HL-60/S4 treated with retinoic acid at 250 ng/mL for 4 days and 3 days (cell line): ENCODE results near the gene RAB4A.

ENCODE experiments used
- in situ Hi-C: fragments of 300-500 bp; cut with MboI; formaldehyde crosslinking; loops from 2 replicates; pipeline ENCODE4 v1.7.0; 2022; ENCODE audit warnings: low sequenced_read_pairs

Gene RAB4A, protein sequence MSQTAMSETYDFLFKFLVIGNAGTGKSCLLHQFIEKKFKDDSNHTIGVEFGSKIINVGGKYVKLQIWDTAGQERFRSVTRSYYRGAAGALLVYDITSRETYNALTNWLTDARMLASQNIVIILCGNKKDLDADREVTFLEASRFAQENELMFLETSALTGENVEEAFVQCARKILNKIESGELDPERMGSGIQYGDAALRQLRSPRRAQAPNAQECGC

DNA sequence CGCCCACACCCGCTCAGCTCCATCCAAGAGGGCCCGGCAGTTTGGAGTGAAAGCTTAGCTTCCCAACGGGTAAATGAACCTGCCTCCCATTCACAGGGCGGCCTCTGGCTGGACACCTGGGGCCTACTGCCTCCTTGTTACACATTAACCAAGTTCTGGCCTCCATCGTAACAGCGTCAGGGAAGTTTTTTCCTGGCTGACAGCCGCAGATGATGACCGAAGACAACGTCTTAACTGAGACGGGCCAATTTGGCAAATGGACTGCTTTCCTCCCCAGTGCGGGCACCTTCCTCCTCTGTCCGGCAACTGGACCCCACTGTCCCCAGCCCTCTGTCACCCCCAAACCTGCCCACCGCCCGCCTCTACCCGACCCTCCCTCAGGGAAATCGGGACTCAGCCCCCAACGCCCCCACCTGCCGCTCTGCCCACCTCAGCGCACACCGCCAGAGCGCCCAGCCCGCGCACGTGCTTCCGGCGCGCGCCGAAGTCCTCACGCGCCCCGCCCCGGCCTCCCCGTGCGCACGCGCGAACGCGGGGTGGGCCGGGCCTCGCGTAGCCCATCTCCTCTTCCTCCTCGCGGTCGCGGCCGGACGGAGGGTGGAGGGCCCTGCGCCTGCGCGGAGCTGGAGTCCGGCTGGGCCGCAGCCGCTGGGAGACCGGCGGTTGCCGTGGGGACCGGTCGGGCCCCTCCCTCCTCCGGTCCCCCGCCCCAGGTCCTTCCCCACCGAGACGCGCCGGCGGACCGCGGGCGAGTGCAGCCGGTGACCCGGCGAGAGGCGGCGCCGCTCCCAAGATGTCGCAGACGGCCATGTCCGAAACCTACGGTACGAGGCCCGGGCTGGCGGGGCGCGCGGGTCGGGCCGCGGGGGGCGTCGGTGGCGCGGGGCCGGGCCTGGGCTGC, at the start of gene RAB4A:
Gene RAB4A, plus strand, starts transcription at position 565 of the 901 bp plus-strand sequence. Its CDS starts 229 bp downstream, at position 794.
- in situ Hi-C loops: loop anchor here (25.0 kb wide), 1 partner anchor 1042 kb away; no protein-coding TSS in a partner anchor

DNA sequence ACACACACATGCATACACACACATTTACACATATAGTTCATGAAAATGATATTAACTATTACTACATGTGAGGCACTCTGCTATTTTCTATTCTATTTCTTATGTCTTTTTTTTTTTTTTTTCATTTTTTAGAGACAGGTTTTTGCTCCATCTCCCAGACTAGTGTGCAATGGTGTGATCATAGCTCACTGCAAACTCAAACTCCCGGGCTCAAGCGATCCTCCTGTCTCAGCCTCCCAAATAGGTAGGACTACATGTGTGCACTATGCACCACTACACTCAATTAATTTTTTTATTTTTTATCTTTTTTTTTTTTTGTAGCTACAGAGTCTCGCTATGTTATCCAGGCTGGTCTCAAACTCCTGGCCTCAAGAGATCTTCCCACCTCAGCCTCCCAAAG, 48.8 kb upstream of the RAB4A start:
- in situ Hi-C loops: no loop called here

DNA sequence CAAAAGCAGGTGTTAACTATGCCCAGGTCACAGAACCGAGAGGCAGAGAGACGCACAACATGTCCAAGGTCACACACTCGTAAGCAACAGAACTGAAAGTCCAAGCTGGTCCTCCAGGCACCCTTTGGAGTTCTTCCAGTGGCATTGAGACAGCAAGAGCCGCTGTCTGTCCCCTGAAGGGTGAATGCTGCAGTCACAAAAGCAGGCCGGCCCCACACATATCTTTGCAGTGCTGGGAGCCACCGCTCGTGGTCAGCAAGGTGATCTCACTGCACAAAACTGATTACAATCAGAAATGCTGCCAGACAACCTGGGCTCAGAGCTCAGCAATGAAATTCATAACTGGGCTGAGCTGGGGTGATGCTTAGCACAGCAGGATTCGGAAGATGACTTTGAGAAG, 47.4 kb upstream of the RAB4A start:
- in situ Hi-C loops: no loop called here

DNA sequence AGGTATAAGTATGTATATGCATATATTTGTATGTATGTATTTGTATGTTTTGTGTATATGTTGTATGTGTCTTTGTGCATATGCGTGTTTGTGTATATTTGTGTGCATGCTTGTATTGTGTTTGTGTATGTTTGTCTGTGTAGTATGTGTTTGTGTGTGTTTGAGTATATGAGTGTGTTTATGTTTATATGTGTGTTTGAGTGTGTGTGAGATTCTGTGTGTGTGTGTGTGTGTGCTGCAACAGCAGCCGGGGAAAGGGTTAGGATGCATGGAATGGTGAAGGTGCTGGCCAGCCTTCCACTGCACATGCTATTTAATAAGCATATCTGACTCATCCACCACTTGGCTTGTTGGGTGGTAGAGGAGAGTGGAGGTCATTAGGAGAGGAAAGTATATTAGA, 46.6 kb upstream of the RAB4A start:
- in situ Hi-C loops: no loop called here

DNA sequence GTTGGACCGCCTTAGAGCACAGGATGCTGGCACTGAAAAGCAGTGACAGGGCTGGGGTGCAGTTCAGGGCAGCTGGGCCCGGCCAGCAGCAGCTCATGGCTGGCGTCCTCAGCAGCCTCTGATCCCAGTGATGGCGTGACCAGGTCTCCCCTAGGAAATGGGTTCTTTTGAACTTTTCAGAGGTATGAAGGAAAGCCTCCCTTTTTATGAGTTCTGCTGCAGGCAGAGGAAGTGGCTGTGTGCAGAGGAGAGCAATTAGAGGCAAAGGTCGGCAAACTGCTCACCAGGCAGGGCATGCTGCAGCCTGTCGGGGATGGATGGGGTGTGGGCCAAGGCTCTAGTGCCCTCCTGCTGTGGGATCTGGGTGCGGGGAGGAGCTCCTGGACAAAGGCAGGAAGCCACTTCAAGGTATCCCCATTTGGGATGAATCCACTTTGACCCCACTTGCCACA, 45.6 kb upstream of the RAB4A start:
- in situ Hi-C loops: no loop called here

DNA sequence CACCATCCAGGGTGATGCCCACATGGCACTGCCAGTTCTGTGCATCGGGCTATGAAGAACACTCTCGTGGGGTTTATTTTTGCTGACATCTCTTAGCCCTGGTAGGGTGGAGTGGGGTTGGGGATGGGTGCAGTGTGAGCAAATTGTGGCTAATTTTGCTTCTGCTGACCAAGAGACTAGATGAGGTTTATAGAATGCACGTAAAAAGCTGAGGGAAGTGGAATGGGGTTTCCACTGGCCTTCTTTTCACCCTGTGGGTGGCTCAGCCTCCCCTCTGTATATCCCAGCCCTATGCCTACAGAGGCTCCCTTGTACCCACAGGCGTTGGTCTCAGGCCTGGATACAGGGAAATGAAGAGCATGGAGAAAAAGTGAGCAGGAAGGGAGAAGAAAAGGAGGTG, 44.1 kb upstream of the RAB4A start:
- in situ Hi-C loops: no loop called here

DNA sequence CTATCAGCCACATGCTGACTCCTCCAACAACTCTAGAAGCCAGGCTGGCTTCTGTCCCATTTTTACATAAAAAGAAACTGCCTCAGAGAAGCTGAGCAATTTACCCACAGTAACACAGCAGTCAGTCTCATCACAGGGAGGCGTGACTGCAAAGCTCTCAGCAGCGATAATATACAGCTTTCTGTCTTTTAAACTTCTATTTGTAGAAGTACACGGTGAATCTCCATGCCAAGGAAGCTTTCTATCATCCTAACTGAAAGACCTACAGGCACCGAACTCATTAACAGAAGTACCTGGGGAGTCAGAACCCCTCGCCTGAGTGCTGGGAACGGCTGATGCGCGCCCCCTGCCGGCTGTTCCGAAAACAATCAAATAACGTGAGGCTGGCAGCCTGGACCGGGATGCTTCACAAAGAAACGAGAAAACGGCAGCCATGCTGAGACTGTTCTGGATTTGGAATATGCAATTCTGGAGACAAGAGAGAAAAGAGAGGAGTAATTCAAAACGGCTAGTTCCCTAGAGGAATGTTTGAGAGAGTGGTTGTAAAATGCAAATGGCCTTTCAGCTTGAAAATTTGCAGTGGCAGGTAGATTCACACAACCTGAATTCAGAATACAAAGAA, 43.5 kb upstream of the RAB4A start:
- in situ Hi-C loops: no loop called here

DNA sequence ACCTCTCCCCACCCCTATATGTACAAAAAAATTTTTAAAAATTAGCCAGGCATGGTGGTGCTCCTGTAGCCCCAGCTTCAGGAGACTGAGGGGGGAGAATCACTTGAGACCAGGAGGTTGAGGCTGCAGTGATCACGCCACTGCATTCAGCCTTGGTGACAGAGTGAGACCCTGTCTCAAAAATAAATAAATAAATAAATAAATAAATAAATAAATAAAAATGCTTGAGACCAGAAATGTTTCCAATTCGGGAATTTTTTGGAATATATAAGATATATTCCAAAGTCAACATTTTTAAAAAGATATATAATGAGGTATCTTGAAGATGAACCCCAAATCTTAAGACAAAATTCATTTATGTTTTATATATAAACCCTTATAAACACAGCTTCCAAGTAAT, 42.4 kb upstream of the RAB4A start:
- in situ Hi-C loops: no loop called here

DNA sequence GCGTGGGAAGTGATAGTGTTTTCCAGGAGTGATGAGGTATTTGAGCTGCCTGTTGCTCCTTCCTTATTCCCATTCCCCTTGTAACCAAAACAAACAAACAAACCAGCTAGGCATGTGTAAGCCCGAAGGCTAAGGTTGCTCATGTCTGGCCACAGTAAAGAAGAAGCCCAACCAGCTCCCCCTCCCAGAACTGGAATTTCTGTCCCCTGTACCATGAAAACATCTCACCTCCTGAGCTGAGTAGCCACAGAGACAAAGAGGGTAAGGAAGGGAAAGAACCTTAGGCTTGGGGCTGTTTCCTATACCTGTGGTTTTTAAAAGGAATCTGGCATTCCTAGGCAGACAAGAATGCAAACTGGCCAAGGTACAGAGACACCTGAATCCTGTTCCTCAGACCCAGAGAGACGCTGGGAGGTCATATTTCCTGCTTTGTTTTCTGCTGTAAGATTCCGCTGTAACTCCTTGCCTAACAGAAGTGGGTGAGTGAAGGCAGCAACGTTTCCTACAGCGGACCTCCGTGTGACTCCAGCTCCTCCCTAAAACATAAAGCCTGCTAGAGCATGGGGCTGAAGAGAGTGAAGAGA, 41.7 kb upstream of the RAB4A start:
- in situ Hi-C loops: no loop called here

DNA sequence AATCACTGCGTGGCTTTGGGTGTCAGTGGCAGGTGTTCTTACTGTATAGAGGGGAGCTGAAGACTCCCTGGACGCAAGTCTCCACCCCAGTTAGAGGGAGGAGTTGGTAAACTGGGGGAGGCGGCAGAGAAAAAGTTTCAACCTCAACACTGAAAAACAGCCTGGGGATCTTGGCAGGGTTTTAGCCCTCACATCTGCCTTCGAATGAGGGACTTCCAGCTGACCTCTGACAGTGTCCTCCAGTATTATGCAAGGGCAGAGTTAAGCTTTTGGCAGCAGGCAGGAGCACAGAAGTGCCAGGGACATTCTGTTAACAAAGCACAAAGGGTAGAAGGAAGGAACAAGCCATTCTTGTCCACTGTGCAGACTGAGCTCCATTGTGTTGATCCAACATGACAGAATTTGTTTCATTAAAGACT, 41.2 kb upstream of the RAB4A start:
- in situ Hi-C loops: loop anchor here (10.0 kb wide), 1 partner anchor 535 kb away; no protein-coding TSS in a partner anchor

DNA sequence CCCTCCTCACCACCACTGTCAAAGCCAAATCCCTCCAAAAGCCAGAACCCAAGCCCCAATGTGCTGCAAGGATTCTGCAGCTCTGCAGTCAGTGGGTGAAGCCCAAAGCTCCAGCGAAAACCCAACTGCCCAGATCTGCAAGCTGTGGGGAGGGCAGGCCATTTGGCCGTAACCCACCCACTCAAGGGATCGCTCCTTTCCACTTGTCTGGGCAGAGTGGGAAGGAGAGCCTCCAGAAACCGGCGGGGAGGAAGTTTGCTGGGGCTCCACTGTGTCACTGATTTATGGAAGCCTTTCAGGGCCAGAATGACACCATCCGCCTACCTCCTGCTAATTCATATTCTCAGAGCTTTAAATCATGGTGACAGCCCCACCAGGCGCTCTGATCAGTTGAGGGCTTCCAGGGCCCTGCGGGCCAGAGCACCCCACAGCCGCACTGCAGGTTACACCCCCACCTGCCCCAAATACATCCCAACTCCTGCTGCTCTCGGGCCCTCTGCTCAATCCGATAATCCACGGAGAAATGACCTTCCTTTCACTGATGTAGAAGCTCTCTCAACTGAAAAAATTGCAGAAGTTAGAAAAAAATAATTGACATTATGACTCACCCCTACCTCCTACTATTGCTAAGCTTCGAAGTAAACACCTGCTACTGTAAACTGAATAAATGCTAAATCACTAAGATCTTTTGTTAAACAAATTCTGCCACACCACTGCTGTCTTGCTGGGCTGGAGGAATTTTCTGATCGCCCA, 40.6 kb upstream of the RAB4A start:
- in situ Hi-C loops: loop anchor here (10.0 kb wide), 1 partner anchor 536 kb away; no protein-coding TSS in a partner anchor

DNA sequence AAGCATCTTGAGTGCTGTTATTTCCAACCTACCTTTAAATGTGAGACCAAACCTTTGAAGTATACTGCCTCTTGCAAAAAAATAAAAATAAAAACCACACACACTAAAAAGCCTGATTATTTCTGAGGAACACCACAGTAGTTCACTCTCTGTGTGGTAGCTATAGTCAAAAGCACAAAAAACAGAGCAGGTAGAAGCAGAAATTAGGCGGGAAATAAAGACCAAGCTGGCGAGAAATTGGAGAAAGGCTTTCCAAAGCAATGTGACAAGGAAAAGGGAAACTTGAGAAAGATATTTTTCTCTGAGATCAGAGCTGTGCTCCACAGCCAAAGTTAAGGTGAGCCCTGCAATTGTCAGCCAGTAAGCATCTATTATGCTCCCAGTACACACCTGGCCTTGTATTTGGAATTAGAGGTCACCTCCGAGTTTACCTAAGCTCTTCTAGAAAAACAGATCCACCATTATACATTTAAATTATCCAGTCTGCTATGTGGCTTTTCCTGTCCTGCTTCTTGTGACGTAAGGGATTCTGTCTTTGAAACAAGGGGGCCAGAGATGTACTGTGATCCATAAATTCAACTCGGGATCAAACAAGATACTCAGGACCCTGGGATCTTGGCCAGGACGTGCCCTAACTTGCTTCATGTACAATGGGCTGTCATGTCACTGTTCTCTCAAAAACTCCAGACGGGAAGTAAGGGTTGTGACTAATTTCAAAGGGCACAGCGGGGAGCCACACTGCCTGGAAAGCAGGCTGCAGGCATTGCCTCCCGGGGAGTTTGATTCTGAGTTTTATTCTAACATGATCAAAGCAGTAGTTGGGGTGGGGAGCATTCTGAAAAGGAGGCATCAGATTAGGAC, 39.8 kb upstream of the RAB4A start:
- in situ Hi-C loops: loop anchor here (10.0 kb wide), 1 partner anchor 536 kb away; no protein-coding TSS in a partner anchor

DNA sequence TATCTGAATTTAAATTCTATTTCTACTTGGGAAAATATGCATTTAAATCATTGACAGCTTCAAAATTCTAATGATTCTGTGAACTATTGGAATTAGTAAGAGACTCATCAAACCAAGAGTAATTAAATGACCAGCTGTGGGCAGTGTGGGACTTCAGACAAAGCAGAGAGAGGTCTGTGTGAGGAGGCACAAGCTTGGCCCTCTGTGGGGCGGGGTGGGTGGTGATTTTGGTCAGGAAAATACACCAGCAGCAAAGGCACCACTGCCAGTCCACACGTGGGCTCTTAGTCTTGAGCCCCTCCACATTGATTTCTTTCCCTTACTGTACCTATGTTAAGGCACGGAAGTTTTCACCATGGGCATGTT, 39.2 kb upstream of the RAB4A start:
- in situ Hi-C loops: loop anchor here (10.0 kb wide), 1 partner anchor 537 kb away; no protein-coding TSS in a partner anchor

DNA sequence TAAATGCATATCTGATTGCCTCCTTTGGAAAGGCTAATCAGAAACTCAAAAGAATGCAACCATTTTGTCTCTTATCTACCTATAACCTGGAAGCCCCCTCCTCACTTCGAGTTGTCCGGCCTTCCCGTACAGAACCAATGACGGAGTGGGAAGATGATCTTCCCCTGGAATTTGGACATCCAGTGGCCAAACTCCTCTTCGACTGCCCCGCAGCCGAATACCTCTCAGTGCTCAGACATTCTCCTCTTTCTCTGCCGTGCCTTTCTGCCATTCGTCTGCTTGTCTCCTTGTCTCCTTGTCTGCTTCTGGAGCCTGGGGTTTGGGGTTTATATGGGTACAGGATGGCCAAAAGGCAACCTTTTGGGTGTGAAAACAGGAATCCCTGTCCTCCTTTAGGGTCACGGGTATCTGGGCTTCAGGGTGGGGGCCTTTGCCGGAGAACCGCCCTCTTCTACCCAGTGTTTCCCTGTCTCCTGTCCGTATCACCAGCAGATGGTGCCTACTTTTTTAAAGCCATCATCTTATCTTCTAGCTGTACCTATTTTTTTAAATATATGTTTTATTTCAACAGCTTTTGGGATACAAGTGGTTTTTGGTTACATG, 35.9 kb upstream of the RAB4A start:
- in situ Hi-C loops: loop anchor here (10.0 kb wide), 1 partner anchor 540 kb away; no protein-coding TSS in a partner anchor

DNA sequence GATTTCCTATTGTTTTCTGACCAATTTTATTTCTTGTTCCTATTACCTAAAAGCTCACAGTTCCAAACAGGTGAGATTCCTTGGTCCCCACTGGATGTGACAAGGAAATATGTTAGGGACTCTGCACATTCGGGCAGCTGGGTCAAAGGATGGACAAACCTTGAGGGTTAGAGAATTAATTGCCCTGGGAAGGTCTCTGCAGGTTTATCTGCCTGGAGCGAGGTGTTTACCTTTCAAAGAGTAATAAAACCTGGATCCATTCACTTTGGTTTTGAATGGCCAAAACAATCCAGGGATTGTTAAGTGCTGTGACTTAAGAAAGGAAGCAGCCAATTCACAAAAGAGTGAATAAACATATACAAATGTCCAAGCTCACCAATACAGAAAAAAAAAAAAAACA, 33.6 kb upstream of the RAB4A start:
- in situ Hi-C loops: loop anchor here (10.0 kb wide), 1 partner anchor 543 kb away; no protein-coding TSS in a partner anchor

DNA sequence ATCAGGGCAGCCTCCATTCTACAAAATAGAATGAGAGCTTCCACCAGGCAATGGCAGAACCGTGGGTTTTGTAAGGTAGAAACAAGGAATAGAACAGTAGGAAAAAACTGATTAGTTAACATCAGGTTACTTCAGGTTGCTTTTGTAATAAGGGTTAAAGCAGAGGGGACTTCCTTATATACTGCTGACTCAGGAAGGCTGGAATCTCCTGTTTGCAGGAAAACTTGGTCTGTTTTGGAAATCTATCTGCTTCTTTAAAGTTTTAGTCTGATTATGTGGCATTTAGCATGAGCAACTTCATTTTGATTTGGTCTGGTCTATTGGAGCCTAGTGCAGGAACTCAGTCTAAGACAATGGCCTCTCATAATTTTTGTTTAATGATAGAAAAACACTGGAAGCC, 32.7 kb upstream of the RAB4A start:
- in situ Hi-C loops: loop anchor here (10.0 kb wide), 1 partner anchor 543 kb away; no protein-coding TSS in a partner anchor

DNA sequence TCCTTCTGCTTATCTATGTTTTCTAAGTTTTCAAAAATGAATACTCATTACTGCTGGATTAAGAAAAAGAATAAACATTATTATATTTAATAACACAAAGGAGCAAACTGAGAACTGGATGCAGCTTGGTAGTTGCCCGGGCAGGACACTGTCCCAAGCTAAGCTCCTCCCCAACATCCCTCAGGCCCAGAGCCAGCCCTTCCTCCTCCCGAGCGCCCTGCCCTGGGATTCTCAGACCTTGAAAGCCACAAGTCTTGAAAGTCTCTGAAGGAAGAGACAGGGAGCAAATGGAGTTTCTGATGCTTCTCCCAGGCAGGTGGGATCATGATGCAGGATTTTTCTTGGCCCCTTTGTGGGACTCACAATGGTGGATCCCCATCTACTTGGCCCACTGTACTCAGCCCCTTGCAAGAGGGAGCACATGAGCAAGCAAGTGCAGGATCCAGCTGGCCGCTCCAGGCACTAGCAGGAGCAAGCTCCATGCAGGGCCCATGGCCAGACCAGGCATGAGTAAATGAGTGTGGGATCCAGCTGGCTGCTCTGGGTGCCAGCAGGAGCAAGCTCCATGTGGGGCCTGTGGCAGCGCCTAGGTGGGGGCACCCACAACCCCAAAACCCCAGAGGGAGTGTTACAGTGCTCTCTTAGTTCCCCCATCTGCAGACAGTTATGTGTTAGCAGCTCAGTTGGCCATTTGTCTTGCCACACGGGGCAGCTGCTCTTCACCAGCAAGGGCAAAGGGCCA, 32.1 kb upstream of the RAB4A start:
- in situ Hi-C loops: loop anchor here (10.0 kb wide), 1 partner anchor 544 kb away; no protein-coding TSS in a partner anchor

DNA sequence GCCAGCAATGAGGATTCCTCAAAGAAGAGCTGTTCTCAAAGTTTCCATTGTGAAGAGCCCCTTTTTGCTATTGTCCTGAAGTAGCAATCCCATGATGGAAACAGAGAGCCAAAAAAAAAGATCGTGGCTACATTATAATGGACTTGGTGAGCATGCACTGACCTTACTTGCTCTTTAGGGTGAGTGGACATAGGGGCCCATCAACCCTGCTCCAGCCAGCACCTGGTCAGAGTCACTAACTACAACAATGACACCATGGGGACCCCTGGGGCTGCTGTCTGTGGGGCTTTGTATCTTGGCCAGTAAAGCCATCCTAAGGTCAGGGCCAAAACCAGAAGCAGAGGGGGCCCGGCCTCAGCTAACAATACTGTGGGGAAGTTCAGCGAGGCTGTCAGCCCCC, 30.4 kb upstream of the RAB4A start:
- in situ Hi-C loops: no loop called here
